IPS DF 6.9 (cell line): Measurements from ENCODE around the gene EPAS1.

Experiments
- DNase-seq: peaks from one replicate; pipeline ENCODE4 v3.0.0-alpha.2; 2013; ENCODE audit warnings: low read depth, low spot score
- H3K27ac ChIP-seq: one replicate; pipeline ENCODE4 v1.5.1; 2013; ENCODE audit warnings: low read length, control low read depth
- H3K27me3 ChIP-seq: 2 replicates; pipeline ENCODE4 v1.6.1; 2013; ENCODE audit warnings: mild to moderate bottlenecking, low read length; ENCODE audit not compliant: control insufficient read depth, insufficient read depth
- H3K36me3 ChIP-seq: 2 replicates; pipeline ENCODE4 v1.6.1; 2013; ENCODE audit warnings: low read length; ENCODE audit not compliant: control insufficient read depth, insufficient read depth
- H3K4me1 ChIP-seq: 2 replicates; pipeline ENCODE4 v1.6.1; 2013; ENCODE audit warnings: low read length; ENCODE audit not compliant: control insufficient read depth, insufficient read depth
- H3K4me3 ChIP-seq: 2 replicates; pipeline ENCODE4 v1.5.1; 2013; ENCODE audit warnings: mild to moderate bottlenecking, low read length
- H3K9me3 ChIP-seq: 2 replicates; pipeline ENCODE4 v1.6.1; 2013; ENCODE audit warnings: low read length, inconsistent platforms; ENCODE audit not compliant: control insufficient read depth, insufficient read depth
- WGBS: extraction: QIAGEN DNeasy Blood & Tissue Kit; methylation state at CpG from one replicate; pipeline ENCODE4 v1.1.7; 2013; ENCODE audit warnings: mixed read lengths, missing lambda C conversion rate; ENCODE audit not compliant: insufficient read length, insufficient coverage; 5-methylcytosine and 5-hydroxymethylcytosine counted together

The EPAS1 gene

DNA sequence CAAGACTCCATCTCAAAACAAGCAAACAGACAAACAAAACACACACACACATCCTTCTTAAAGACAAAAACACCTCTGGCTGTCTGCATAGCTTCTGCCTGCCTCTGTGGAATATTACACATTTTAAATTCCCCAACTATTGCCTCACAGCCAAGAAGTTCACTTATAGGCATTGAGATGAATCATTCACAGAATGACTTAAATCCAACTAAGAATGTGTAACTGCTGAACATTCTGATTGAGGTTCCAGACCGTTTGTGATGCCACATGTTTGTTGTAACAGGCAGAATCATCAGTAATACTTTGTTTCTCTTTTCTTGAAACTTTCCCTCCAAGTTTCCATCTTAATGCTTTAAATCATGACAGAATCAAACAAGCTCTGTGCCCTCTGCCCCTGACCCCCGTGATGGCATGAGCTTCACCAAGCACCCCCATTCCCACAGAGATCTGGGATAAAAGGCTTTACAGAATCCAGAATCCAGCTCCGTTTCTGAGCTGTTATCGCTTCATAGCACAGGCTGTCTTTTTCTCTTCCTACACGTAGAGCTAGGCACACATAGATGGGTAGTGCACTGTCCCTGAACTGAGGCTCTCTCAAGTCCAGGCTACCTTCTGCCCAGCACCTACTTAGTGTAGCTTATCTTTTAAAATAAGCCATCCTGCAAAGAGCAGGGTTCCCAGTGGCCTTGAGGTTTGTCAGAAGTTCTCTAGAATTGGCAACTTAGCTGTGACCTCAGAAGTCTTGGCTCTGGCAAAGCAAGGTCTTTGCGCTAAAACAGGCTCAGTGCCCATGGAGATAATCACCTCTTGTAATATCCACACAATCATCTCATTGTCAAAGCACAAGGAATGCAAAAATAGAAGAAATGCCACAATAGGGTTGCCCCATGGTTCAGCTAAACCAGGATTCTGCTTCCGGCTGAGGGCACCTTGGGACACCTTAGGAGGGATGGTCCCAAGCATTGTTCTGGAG is 32.9 kb downstream of the EPAS1 start:
- Histone ChIP-seq H3K4me3 (no peak overlapping the region), H3K36me3 (no peaks in the 10 kb centered on the region), H3K4me1 (no peaks in the 10 kb centered on the region; the same call in 1 of the 2 replicates), H3K9me3 (no peaks in the 10 kb centered on the region), H3K27me3 (no peaks in the 10 kb centered on the region), H3K27ac (no peak overlapping the region)
- DNase-seq, result no peak
- WGBS, result no CpG with 5 or more reads among the region's 7 CpGs

DNA sequence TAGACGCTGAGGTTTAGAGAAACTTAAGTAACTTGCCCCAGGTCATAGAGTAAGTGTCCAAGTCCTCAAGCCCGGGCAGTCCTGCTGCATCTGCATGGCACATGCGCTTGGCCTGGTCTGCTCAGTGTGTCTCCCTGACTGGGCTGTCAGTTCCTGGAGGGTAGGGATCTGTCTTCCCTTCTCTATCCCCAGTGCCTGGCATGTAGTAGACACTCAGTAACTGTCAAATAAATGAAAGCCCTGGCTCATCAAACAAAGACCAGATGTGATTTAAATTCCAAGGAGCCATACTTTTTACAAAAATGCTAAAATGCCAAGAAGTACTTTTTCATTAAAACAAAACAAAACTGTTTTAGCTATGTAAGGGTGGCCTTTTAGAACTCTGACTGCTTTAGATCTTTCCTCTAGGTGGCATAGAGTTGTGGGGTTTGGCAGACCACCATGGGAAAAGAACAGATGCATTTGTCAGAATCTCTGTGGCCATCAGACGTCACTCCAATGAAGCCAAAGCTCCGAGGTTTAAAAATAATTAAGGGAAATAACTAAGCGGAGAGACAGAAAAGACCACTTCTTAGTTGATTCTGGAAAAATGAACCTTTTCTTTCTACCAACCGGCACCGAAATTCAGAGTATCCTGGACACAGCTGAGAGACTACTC is 34.0 kb downstream of the EPAS1 start:
- Histone ChIP-seq H3K4me3 (no peak overlapping the region), H3K36me3 (no peaks in the 10 kb centered on the region), H3K9me3 (no peaks in the 10 kb centered on the region), H3K4me1 (peaks cover 5% of the 10 kb centered on the region), H3K27me3 (no peaks in the 10 kb centered on the region), H3K27ac (no peak overlapping the region)
- no peak for DNase-seq
- WGBS, result no CpG with 5 or more reads among the region's 8 CpGs

DNA sequence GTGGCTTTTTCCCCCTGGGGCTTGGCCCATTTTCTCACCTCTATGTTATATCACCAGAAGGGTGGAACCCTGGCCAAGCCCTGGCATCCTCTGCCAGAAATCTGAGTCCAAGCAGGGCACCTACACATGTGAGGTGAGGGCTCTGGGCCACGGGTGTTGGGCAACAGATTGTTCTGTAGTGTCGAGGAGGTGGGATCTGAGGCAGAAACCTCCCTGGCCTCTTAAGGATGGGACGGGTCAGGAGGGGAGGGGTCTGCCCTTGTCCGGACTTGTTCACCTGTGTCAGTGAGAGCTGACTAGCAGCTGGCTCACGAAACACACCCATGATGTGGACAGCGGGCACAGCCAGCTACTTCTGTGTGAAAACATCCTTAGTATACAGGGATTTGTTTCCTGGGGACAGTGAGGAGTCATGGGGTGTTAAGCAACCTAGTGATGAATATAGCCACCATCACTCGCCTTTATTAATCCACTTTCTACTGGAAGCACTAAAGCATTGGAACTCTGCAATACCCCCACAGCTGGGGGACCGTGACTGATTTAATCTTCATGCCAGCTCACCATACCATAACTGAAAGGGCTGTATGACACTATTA is 35.6 kb downstream of the EPAS1 start:
- Histone ChIP-seq H3K4me3 (no peak overlapping the region), H3K4me1 (peaks cover 7% of the 10 kb centered on the region)
- WGBS, result no CpG with 5 or more reads among the region's 8 CpGs

DNA sequence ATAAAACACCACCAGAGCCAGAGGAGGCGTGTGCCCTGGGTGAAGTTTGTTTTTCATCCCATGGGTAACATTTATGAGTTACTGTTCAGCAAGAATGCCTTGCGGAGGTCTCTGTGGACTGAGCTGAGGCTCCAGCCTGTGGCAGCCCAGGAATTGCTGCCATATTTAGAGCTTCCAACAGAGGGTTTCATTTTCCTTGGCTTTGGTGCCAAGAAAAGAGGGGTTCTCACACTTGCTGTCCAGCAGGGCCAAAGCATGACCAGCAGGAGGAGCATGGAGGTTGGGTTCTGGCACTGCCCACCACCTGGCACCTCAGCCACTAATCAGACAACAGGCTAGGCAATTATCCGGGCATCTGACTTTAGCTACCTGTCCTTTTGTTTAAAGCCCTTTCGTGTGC is 36.7 kb downstream of the EPAS1 start:
- Histone ChIP-seq H3K4me3 (no peak overlapping the region), H3K27me3 (no peaks in the 10 kb centered on the region), H3K27ac (no peak overlapping the region), H3K9me3 (no peaks in the 10 kb centered on the region), H3K4me1 (peaks cover 7% of the 10 kb centered on the region), H3K36me3 (no peaks in the 10 kb centered on the region)
- no CpG with 5 or more reads among the region's 4 CpGs for WGBS
- DNase-seq, result no peak

More for the DNA sequence above, 35.6 kb downstream of the EPAS1 start:
- Histone ChIP-seq H3K9me3 (no peaks in the 10 kb centered on the region), H3K27me3 (no peaks in the 10 kb centered on the region), H3K36me3 (no peaks in the 10 kb centered on the region), H3K27ac (no peak overlapping the region)
- DNase-seq, result no peak

DNA sequence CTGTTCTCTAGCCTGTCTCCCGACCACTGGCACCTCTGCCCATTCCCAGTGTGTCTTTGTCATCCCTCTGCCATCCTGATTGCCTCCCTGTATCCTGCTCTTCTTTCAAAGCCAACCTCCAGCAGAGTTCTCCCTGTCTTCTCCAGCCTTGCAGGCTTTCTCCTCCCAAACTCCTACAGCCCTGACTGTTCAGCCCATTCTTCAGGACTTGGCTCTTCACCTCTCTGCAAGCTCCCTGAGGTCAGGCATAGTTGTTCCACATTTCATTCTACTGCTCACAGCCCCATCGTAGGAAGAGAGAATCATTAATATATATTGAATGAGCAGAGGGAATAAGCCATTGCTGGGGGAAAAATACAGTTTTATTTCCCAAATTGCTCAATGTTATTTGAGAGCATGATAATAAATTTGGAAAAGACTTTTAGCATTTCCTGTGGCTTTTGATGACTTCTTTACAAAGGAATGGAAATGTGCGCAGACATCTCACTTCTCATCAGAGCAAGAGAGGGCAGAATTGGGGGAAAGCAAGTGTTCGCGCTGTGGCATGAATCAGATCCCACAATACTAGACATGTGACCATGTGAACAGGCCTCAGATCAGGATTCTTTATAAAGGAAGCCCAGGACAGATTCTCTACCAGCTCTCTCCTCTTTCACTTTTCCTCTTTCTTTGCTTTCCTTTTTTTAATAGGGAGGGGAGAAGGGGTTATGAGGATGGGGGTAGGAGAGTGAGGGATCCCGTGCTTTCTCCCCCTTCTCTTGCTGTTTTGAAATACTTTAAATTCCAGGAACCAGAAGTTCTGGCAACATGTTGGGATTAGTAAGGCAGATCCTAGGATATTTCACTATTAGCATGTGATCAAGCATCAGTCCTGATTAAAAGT is 37.4 kb downstream of the EPAS1 start:
- Histone ChIP-seq H3K27ac (no peak overlapping the region), H3K4me3 (no peak overlapping the region), H3K9me3 (no peaks in the 10 kb centered on the region), H3K27me3 (no peaks in the 10 kb centered on the region), H3K4me1 (peaks cover 7% of the 10 kb centered on the region), H3K36me3 (no peaks in the 10 kb centered on the region)
- no CpG with 5 or more reads among the region's 6 CpGs for WGBS
- no peak for DNase-seq

DNA sequence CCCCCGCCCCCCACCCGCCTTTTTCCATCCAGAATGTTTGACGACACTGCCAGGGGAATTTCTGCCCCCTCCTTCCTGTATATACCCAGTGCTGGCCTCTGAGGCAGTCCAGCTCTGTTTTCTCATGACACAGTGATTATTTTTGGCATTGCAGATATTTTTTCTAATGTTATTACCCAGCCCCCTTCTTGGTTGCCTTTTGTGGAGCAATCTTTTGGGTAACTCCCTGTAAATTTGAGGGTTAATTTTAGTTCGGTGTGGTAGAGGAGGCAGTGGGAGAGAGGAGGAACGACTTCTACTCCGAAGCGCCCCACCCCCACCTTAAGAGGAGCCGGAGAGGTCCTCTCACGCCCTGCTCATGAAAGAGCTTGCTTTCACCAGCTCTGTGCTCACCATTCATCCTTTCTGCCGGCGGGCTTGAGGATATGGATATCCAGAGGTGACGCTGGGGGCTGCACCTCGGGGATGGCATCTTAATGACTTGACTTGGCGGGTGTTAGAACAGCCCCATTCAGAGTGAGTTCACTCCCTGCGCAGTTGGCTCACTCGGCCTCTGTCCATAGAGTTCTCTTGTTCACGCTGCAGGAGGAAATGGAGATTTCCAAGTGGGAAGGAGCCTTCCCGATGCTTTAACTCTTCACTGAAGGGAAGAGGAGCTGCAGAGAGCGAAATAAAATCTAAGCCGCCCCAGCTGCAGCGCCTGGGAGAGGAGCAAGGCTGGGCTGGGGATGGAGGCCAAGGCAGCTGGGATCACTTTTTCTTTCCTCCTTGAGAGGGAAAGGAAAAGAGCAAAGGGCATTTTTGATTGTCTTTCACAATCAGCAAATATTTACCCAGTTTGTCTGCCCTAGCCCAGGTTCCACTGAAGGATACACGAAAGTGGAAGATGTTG is 38.4 kb downstream of the EPAS1 start:
- H3K27ac ChIP-seq, result no peak overlapping the region
- H3K4me1 ChIP-seq, result peaks cover 7% of the 10 kb centered on the region
- no peak overlapping the region for H3K4me3 ChIP-seq
- WGBS, result no CpG with 5 or more reads among the region's 22 CpGs
- H3K27me3 ChIP-seq, result no peaks in the 10 kb centered on the region
- no peaks in the 10 kb centered on the region for H3K36me3 ChIP-seq
- H3K9me3 ChIP-seq, result no peaks in the 10 kb centered on the region
- DNase-seq, result peak; percentile 18

DNA sequence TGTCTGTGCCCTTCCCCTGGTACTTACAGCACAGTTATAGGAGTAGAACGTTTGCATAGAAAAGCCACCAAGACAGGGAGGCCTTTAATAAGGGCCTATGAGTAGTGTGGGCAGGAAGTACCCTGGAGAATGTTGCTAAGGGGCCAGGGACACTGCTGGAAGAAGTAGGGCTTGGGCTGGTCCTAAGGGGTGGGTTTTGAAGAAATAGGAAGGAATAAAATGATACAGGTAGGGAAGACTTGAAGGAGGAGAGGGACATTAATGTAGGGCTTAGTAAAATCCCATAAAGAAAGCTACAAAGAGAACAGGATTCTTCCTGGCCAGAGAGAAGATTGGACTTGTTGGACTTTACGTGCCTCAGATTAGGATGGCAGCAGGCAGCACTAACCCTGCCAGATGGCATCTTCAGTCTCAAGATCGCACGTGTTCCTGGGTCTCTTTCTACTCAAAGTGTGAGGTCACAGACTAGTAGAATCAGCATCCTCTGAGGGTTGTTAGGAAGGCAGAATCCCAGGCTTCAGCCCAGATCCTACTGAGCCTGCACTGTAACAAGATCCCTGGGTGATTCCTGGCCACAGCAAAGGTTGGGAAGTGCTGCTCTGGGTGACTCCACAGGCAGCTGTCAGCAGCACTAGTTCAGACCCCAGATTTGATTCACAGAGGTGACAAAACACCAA is 39.2 kb downstream of the EPAS1 start:
- Histone ChIP-seq H3K36me3 (no peaks in the 10 kb centered on the region), H3K9me3 (no peaks in the 10 kb centered on the region), H3K4me1 (peaks cover 7% of the 10 kb centered on the region), H3K4me3 (no peak overlapping the region), H3K27me3 (no peaks in the 10 kb centered on the region), H3K27ac (no peak overlapping the region)
- no CpG with 5 or more reads among the region's 4 CpGs for WGBS
- DNase-seq, result no peak

DNA sequence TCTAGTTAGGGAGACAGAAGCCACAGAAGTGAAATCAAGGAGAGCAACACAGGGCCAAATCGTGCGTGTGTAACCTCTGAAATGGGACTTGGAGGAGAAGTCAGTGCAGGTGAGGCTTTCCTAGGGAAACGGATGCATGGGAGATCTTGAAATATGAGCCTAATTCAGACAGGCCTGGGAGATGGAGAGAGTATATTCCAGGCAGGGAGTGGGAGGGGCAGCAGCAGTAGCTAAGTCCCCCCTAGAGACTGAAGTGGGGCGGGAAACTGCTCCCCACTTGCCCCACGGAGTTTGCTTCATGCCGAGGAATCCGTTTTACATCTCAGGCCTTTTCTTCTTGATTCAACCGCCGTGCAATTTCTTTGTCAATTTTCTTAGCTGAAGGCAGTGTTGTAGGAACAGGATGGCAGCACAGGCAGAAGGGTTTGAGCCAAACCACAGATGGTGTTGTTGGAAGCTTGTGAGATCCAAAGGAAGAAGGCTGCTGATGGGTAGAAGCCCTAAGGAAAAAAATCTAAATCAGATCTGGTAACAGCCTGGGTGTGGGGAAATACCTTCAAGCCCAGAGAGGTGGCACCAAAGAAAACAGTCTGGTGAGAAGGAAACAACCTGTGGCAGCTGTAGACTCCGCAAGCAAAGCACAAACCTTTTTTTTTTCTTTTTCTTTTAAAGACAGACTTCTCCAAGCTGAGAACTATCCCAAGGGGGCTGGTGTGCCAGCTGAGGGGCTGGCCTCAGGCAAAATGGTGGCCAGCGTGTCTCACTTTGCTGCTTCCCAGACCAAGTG is 40.2 kb downstream of the EPAS1 start:
- Histone ChIP-seq H3K9me3 (no peaks in the 10 kb centered on the region), H3K27me3 (no peaks in the 10 kb centered on the region), H3K4me1 (peaks cover 7% of the 10 kb centered on the region), H3K4me3 (no peak overlapping the region), H3K27ac (no peak overlapping the region), H3K36me3 (no peaks in the 10 kb centered on the region)
- no CpG with 5 or more reads among the region's 11 CpGs for WGBS
- no peak for DNase-seq
